ENCODE data around the gene MB21D2.

MB21D2 gene

GRCh38 chr3:192833177-192833890 lies 84.3 kb downstream of the MB21D2 start:
- DNase-seq (ENCODE audit: low read depth in 2 of 2): no peak

GRCh38 chr3:192831801-192832347 lies 85.8 kb downstream of the MB21D2 start:
- no peak for DNase-seq (ENCODE audit: low read depth in 2 of 2)

GRCh38 chr3:192831111-192831644 lies 86.5 kb downstream of the MB21D2 start:
- no peak for DNase-seq (ENCODE audit: low read depth in 2 of 2)

- no peak for DNase-seq (ENCODE audit: low read depth in 2 of 2)
Observed at GRCh38 chr3:192830291-192831110, 87.2 kb downstream of the MB21D2 start.

GRCh38 chr3:192827863-192828594 lies 89.6 kb downstream of the MB21D2 start:
- no peak for DNase-seq (ENCODE audit: low read depth in 2 of 2)

GRCh38 chr3:192827208-192827607 lies 90.4 kb downstream of the MB21D2 start:
- no peak for DNase-seq (ENCODE audit: low read depth in 2 of 2)

GRCh38 chr3:192826214-192827006 lies 91.2 kb downstream of the MB21D2 start:
- DNase-seq (ENCODE audit: low read depth in 2 of 2): no peak

- no peak for DNase-seq (ENCODE audit: low read depth in 2 of 2)
Observed at GRCh38 chr3:192825657-192826200, 91.9 kb downstream of the MB21D2 start.

GRCh38 chr3:192825216-192825615 lies 92.4 kb downstream of the MB21D2 start:
- DNase-seq (ENCODE audit: low read depth in 2 of 2): no peak

- no peak for DNase-seq (ENCODE audit: low read depth in 2 of 2)
Observed at GRCh38 chr3:192824313-192824712, 93.3 kb downstream of the MB21D2 start.

GRCh38 chr3:192821161-192821560 lies 96.5 kb downstream of the MB21D2 start:
- no peak for DNase-seq (ENCODE audit: low read depth in 2 of 2)

- DNase-seq (ENCODE audit: low read depth in 2 of 2): no peak
Observed at GRCh38 chr3:192820161-192820560, 97.5 kb downstream of the MB21D2 start.

- DNase-seq (ENCODE audit: low read depth in 2 of 2): peak in 1 of 2 donors; percentile 17
Observed at GRCh38 chr3:192819001-192819569, 98.6 kb downstream of the MB21D2 start.

GRCh38 chr3:192818126-192818525 lies 99.5 kb downstream of the MB21D2 start:
- DNase-seq (ENCODE audit: low read depth in 2 of 2): no peak

- no peak for DNase-seq (ENCODE audit: low read depth in 2 of 2)
Observed at GRCh38 chr3:192817506-192817905, 100.2 kb downstream of the MB21D2 start.

- no peak for DNase-seq (ENCODE audit: low read depth in 2 of 2)
Observed at GRCh38 chr3:192817053-192817452, 100.6 kb downstream of the MB21D2 start.

- DNase-seq (ENCODE audit: low read depth in 2 of 2): no peak
Observed at GRCh38 chr3:192816351-192816750, 101.3 kb downstream of the MB21D2 start.

GRCh38 chr3:192812743-192813383 lies 104.8 kb downstream of the MB21D2 start:
- no peak for DNase-seq (ENCODE audit: low read depth in 2 of 2)

- no peak for DNase-seq (ENCODE audit: low read depth in 2 of 2)
Observed at GRCh38 chr3:192805711-192806110, 111.9 kb downstream of the MB21D2 start.

GRCh38 chr3:192804502-192804901 lies 113.2 kb downstream of the MB21D2 start:
- no peak for DNase-seq (ENCODE audit: low read depth in 2 of 2)

Measured in stimulated activated CD8-positive, alpha-beta memory T cell treated with anti-CD3 and anti-CD28 coated beads, Interleukin-7, amount 100 ng/mL, for 4 hours (primary cell).